Astrocyte (in vitro differentiated cells and primary cell): ENCODE data around the gene ELF5. TPM values are rescaled to one million over a fixed set of nuclear protein-coding genes. Genes with fewer than 3 reads are reported as not detected.

Experiments used
- DNase-seq: peaks from one replicate; pipeline ENCODE4 v3.0.0-alpha.2; 2010; ENCODE audit warnings: low read depth
- FAIRE-seq: peaks from 2 replicates; lab custom pipeline; 2011; peaks lifted over from hg19 to GRCh38; lab: Jason Lieb, UNC
- H2AFZ ChIP-seq: 2 replicates; pipeline ENCODE4 v1.6.0; 2012; ENCODE audit warnings: low read depth, low read length, inconsistent platforms
- H3K27ac ChIP-seq: 2 replicates; pipeline ENCODE4 v1.5.1; 2011; ENCODE audit warnings: low read depth, low read length, inconsistent platforms
- H3K27me3 ChIP-seq: 2 replicates; pipeline ENCODE4 v1.6.0; 2011; ENCODE audit warnings: low read length, inconsistent platforms; ENCODE audit not compliant: insufficient read depth
- H3K36me3 ChIP-seq: 2 replicates; pipeline ENCODE4 v1.5.1; 2011; ENCODE audit warnings: low read length, inconsistent platforms; ENCODE audit not compliant: insufficient read depth
- H3K4me1 ChIP-seq: 2 replicates; pipeline ENCODE4 v1.5.1; 2011; ENCODE audit warnings: low read length, inconsistent platforms; ENCODE audit not compliant: insufficient read depth
- H3K4me2 ChIP-seq: 2 replicates; pipeline ENCODE4 v1.6.0; 2012; ENCODE audit warnings: low read length, inconsistent platforms
- H3K4me3 ChIP-seq: 2 replicates; pipeline ENCODE4 v1.5.1; 2011; ENCODE audit warnings: low read depth, mild to moderate bottlenecking, low read length, inconsistent platforms; ENCODE audit not compliant: insufficient read depth
- H3K79me2 ChIP-seq: 2 replicates; pipeline ENCODE4 v1.6.0; 2012; ENCODE audit warnings: mild to moderate bottlenecking, low read length, inconsistent platforms; ENCODE audit not compliant: insufficient read depth
- H3K9ac ChIP-seq: 2 replicates; pipeline ENCODE4 v1.6.0; 2012; ENCODE audit warnings: mild to moderate bottlenecking, low read length, inconsistent platforms
- H3K9me3 ChIP-seq: 2 replicates; pipeline ENCODE4 v1.5.1; 2012; ENCODE audit warnings: low read depth, mild to moderate bottlenecking, low read length, inconsistent platforms; ENCODE audit not compliant: insufficient read depth
- H4K20me1 ChIP-seq: 2 replicates; pipeline ENCODE4 v1.6.0; 2012; ENCODE audit warnings: low read length, inconsistent platforms; ENCODE audit not compliant: insufficient read depth
- H3K27ac Mint-ChIP-seq: one replicate; pipeline ENCODE4 v1.8.0; 2021; ENCODE audit warnings: mild to moderate bottlenecking, mixed read lengths; ENCODE audit not compliant: unreplicated experiment
- H3K27me3 Mint-ChIP-seq: one replicate; pipeline ENCODE4 v1.8.0; 2021; ENCODE audit warnings: low read depth, mixed read lengths; ENCODE audit not compliant: unreplicated experiment
- H3K36me3 Mint-ChIP-seq: one replicate; pipeline ENCODE4 v1.8.0; 2021; ENCODE audit warnings: low read depth, mixed read lengths; ENCODE audit not compliant: unreplicated experiment
- H3K4me1 Mint-ChIP-seq: one replicate; pipeline ENCODE4 v1.8.0; 2021; ENCODE audit warnings: low read depth, mixed read lengths; ENCODE audit not compliant: unreplicated experiment
- H3K4me3 Mint-ChIP-seq: one replicate; pipeline ENCODE4 v1.8.0; 2021; ENCODE audit warnings: mild to moderate bottlenecking, moderate library complexity, mixed read lengths; ENCODE audit not compliant: unreplicated experiment
- H3K9me3 Mint-ChIP-seq: one replicate; pipeline ENCODE4 v1.8.0; 2021; ENCODE audit warnings: mild to moderate bottlenecking, mixed read lengths; ENCODE audit not compliant: unreplicated experiment
- CTCF ChIP-seq: IDR thresholded peaks from 2 replicates; pipeline ENCODE4 v1.5.1; 2011; ENCODE audit warnings: low read depth, mild to moderate bottlenecking, inconsistent platforms, low read length, moderate library complexity; ENCODE audit not compliant: insufficient read depth
- EZH2 ChIP-seq: IDR thresholded peaks from 2 replicates; pipeline ENCODE4 v1.6.1; 2012; ENCODE audit warnings: mild to moderate bottlenecking, low read length, inconsistent platforms; ENCODE audit not compliant: insufficient read depth
- total RNA-seq: library from RNA; stranded (reverse); gene quantifications from 2 replicates; pipeline ENCODE4 v1.2.1, GENCODE V29; 2021

Gene ELF5
- total RNA-seq, 1 donor from 2014 or later = not detected

GRCh38 chr11:34492806-34493414 is 20.7 kb downstream of the ELF5 start:
- Histone ChIP-seq H3K9me3 (no peaks in the 10 kb centered on the region), H3K27me3 (no peaks in the 10 kb centered on the region), H4K20me1 (no peaks in the 10 kb centered on the region), H3K4me1 (no peaks in the 10 kb centered on the region), H3K9ac (no peak overlapping the region), H3K4me2 (no peak overlapping the region), H3K27ac (no peak overlapping the region), H3K4me3 (no peak overlapping the region), H2AFZ (no peak overlapping the region), H3K79me2 (no peaks in the 10 kb centered on the region), H3K36me3 (no peaks in the 10 kb centered on the region)
- DNase-seq (peak; percentile 44), FAIRE-seq (peak; percentile 99)
- Mint-ChIP-seq H3K27me3 (peaks cover 16% of the 10 kb centered on the region), H3K4me3 (no peak overlapping the region), H3K4me1 (no peaks in the 10 kb centered on the region), H3K9me3 (no peaks in the 10 kb centered on the region), H3K27ac (no peak overlapping the region), H3K36me3 (no peaks in the 10 kb centered on the region)
- no peak for TF ChIP-seq EZH2
- TF ChIP-seq CTCF = peak; percentile 85

- H3K9me3 ChIP-seq = no peaks in the 10 kb centered on the region
- H3K9ac ChIP-seq = no peak overlapping the region
- Mint-ChIP-seq H3K27ac (no peak overlapping the region), H3K4me1 (no peaks in the 10 kb centered on the region), H3K9me3 (no peaks in the 10 kb centered on the region), H3K4me3 (no peak overlapping the region), H3K36me3 (no peaks in the 10 kb centered on the region), H3K27me3 (peaks cover 24% of the 10 kb centered on the region)
- FAIRE-seq = no peak
- no peak overlapping the region for H3K27ac ChIP-seq
- no peak overlapping the region for H3K4me3 ChIP-seq
- no peaks in the 10 kb centered on the region for H3K4me1 ChIP-seq
- TF ChIP-seq CTCF = no peak
- TF ChIP-seq EZH2 = no peak
- H3K27me3 ChIP-seq = no peaks in the 10 kb centered on the region
- no peaks in the 10 kb centered on the region for H3K36me3 ChIP-seq
- H3K79me2 ChIP-seq = no peaks in the 10 kb centered on the region
- DNase-seq = no peak
- H2AFZ ChIP-seq = no peak overlapping the region
- H4K20me1 ChIP-seq = no peaks in the 10 kb centered on the region
- H3K4me2 ChIP-seq = no peak overlapping the region
Observed at GRCh38 chr11:34490304-34490703, 23.3 kb downstream of the ELF5 start.

- H3K4me1 Mint-ChIP-seq = no peaks in the 10 kb centered on the region
- no peak for TF ChIP-seq EZH2
- no peak for TF ChIP-seq CTCF
- DNase-seq = no peak
- no peak overlapping the region for H3K4me2 ChIP-seq
- H3K36me3 Mint-ChIP-seq = no peaks in the 10 kb centered on the region
- no peak overlapping the region for H3K4me3 Mint-ChIP-seq
- H3K79me2 ChIP-seq = no peaks in the 10 kb centered on the region
- H2AFZ ChIP-seq = no peak overlapping the region
- no peaks in the 10 kb centered on the region for H3K27me3 ChIP-seq
- H3K9me3 ChIP-seq = no peaks in the 10 kb centered on the region
- H3K9ac ChIP-seq = no peak overlapping the region
- no peaks in the 10 kb centered on the region for H4K20me1 ChIP-seq
- no peak for FAIRE-seq
- no peaks in the 10 kb centered on the region for H3K9me3 Mint-ChIP-seq
- no peak overlapping the region for H3K4me3 ChIP-seq
- no peaks in the 10 kb centered on the region for H3K4me1 ChIP-seq
- no peak overlapping the region for H3K27ac Mint-ChIP-seq
- H3K27ac ChIP-seq = no peak overlapping the region
- H3K27me3 Mint-ChIP-seq = peaks cover 24% of the 10 kb centered on the region
- no peaks in the 10 kb centered on the region for H3K36me3 ChIP-seq
Observed at GRCh38 chr11:34488855-34489557, 24.6 kb downstream of the ELF5 start.
